SJCRH30 (cell line): ENCODE measurements around the gene KCNN2. TPM values are rescaled to one million over a fixed set of nuclear protein-coding genes. Genes with fewer than 3 reads are reported as not detected.
"Not testable (repeated sequence)": the region's sequence is repeated elsewhere in the genome, so short reads cannot be mapped to it uniquely, and the experiment has no call there.

Source experiments
- DNase-seq, 2 experiments: peaks; one replicate each; pipeline ENCODE4 v3.0.0-alpha.2; 2015 to 2020
- H3K27ac ChIP-seq: fragments of 250-450 bp; sonication (Bioruptor Pico); 2 replicates; pipeline ENCODE4 v1.5.1; 2020; ENCODE audit warnings: mild to moderate bottlenecking, moderate library complexity
- H3K27me3 ChIP-seq: fragments of 250-450 bp; sonication (Bioruptor Pico); 2 replicates; pipeline ENCODE4 v1.5.1; 2020; ENCODE audit warnings: mild to moderate bottlenecking, moderate library complexity
- H3K36me3 ChIP-seq: fragments of 250-450 bp; sonication (Bioruptor Pico); 2 replicates; pipeline ENCODE4 v1.5.1; 2020; ENCODE audit warnings: mild to moderate bottlenecking, moderate library complexity
- H3K4me1 ChIP-seq: fragments of 250-450 bp; sonication (Bioruptor Pico); 2 replicates; pipeline ENCODE4 v1.5.1; 2020; ENCODE audit warnings: mild to moderate bottlenecking, moderate library complexity
- H3K4me3 ChIP-seq: fragments of 250-450 bp; sonication (Bioruptor Pico); 2 replicates; pipeline ENCODE4 v1.5.1; 2020; ENCODE audit warnings: mild to moderate bottlenecking, moderate library complexity
- H3K9me3 ChIP-seq: fragments of 250-450 bp; sonication (Bioruptor Pico); replicated peaks from 2 replicates; pipeline ENCODE4 v1.5.1; 2020; ENCODE audit warnings: mild to moderate bottlenecking, moderate library complexity
- total RNA-seq: library from RNA; depleted of rRNA; stranded (reverse); fragments of >200 nt; shearing (Covaris generic); gene quantifications from 2 replicates; pipeline ENCODE4 v1.2.3, GENCODE V29; 2014

The KCNN2 gene
- total RNA-seq, 1 experiment from 2014 or later, result not detected

DNA sequence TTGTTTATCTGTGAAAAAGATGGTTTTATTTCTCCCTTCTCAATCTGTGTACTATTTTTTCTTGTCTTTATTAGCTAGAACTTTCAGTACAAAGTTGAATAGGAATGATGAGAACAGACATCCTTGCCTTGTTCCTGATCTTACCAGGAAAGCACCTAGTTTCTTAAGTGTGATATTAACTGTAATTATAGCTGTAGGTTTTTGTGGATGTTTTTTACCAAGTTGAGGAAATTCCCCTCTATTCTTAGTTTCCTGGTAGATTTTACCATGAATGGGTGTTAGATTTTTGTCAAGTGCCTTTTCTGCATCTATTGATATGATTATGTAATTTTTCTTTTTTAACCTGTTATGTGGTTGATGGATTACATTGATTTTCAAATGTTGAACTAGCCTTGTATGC is 68.7 kb downstream of the KCNN2 start:
- Histone ChIP-seq H3K4me1 (no peaks in the 10 kb centered on the region), H3K27me3 (no peaks in the 10 kb centered on the region), H3K36me3 (no peaks in the 10 kb centered on the region), H3K27ac (no peak overlapping the region), H3K9me3 (no peaks in the 10 kb centered on the region), H3K4me3 (no peak overlapping the region)
- no peak for DNase-seq

DNA sequence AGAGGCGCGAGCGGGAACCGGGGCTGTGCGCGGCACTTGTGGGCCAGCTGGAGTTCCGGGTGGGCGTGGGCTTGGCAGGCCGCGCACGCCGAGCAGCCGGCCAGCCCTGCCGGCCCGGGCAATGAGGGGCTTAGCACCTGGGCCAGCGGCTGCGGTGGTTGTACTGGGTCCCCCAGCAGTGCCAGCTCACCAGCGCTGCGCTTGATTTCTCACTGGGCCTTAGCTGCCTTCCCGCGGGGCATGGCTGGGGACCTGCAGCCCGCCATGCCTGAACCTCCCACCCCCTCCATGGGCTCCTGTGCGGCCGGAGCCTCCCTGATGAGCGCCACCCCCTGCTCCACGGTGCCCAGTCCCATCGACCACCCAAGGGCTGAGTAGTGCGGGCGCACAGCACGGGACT is 70.8 kb downstream of the KCNN2 start:
- not testable (repeated sequence) for H3K36me3 ChIP-seq, DNase-seq, H3K9me3 ChIP-seq, H3K27ac ChIP-seq, H3K4me3 ChIP-seq, H3K27me3 ChIP-seq, H3K4me1 ChIP-seq

DNA sequence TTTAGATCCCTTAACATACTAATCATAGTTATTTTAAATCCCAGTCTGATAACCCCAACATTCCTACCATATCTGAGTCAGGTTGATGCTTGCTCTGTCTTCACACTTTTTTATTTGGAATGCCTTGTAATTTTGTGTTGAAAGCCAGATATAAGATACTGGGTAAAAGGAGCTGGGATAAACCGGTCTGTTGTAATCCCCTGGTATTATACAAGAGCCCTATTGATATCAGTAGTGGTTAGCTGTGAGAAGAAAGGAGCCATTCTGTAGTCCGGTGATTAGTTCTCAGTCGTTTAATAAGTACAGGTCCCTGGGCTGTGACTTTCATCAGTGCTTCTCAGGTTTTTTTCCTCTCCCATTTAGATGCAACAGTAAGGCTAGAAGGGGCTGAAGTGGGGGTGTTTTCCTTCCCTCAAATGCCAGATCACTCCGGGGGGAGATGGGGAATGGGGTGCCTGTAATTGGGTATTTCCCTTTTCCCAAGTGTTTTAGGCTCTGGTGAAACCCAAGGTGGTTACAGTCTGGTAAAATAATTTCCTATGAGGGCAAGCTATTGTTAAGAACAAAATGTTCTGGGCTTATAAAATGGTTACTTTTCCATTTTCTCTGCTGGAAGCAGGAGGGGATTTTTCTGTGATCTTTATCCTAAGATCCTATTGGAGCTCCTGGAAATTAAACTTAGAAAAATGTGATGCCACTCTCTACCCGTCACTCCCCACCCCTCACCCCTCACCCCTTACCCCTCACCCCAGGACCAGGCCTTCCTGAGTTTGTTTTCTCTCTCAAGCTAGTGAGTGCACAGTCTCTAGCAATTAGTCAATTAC is 72.7 kb downstream of the KCNN2 start:
- H3K9me3 ChIP-seq, result no peaks in the 10 kb centered on the region

DNA sequence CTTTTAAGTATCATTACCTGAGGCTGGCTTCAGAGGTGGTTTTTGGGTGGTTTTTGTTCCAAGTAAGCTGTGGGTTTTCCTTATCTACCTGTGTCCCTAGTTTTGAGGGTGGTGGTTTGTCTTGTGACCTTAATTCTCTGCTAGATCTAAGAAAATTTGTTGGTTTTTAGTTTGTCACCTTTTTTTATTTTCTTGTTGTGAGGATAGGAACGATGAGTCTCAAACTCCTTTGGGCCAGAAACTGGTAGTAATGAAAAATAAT is 73.3 kb downstream of the KCNN2 start:
- DNase-seq, result no peak
- no peaks in the 10 kb centered on the region for H3K27me3 ChIP-seq
- H3K27ac ChIP-seq, result no peak overlapping the region
- no peaks in the 10 kb centered on the region for H3K36me3 ChIP-seq
- no peaks in the 10 kb centered on the region for H3K9me3 ChIP-seq
- peaks cover 7% of the 10 kb centered on the region; the same call in 1 of the 2 replicates for H3K4me1 ChIP-seq
- no peak overlapping the region for H3K4me3 ChIP-seq

More for the DNA sequence above, 72.7 kb downstream of the KCNN2 start:
- Histone ChIP-seq H3K4me1 (peaks cover 7% of the 10 kb centered on the region; the same call in 1 of the 2 replicates), H3K27ac (no peak overlapping the region), H3K4me3 (no peak overlapping the region), H3K27me3 (no peaks in the 10 kb centered on the region), H3K36me3 (no peaks in the 10 kb centered on the region)
- DNase-seq, result peak in 1 of 2 experiments; percentile 17

DNA sequence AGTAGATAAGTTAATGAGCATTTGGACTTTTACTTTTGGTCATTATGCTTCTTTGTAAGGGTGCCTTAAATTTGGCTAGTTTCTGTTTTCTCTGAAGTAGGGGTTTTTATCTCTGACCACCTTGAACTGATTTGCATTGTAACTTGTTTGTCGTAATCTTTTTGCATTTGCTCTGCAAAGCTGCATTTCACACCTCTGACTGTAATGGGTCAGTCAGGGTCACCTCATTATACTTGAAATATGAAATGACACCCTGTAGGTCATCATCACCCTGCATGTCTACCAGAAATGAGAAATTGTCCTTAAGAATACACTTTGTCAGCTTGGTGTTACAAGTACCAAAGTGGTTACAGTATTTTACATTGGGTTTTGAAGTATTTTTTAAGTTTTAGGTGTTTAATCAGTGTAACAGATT is 74.0 kb downstream of the KCNN2 start:
- Histone ChIP-seq H3K36me3 (no peaks in the 10 kb centered on the region), H3K27me3 (no peaks in the 10 kb centered on the region), H3K27ac (no peak overlapping the region), H3K9me3 (no peaks in the 10 kb centered on the region), H3K4me1 (peaks cover 7% of the 10 kb centered on the region; the same call in 1 of the 2 replicates), H3K4me3 (no peak overlapping the region)
- no peak for DNase-seq

DNA sequence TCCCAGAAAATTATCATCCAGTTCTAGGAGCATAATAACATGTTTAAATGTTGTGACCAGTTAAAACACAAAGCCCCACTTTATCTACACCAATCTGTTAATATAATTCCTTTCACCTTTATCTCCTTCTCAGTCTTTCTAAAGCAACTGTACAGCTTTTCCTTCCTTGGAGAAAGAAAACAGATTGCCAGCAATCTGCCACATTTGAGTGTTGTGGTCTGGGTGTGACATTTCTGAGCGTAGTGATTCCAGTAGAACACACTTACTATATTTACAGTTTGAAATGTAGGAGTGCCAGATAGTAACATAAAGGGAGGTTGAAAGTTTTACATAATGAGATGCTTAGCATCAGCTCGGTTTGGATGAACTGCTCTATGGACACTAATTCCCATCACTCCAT is 76.1 kb downstream of the KCNN2 start:
- DNase-seq, result no peak
- no peak overlapping the region for H3K4me3 ChIP-seq

DNA sequence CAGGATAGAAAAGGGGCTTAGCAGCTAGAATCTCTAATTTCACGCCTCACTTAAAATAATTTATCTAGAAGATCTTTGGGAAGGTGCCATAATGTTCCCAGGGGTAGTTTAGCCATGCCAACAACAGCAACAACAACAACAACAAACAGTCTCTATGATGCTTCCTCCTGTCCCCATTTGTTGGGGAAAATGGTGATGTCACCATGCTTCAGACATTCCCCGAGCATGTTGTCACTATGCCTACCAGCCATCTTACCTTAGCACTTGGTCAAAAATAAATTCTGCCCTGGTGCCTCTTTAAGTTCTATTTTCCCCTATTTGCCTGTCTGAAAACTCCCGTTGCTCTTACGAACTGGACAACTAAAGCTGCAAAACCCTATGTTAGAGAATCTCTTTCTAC is 76.6 kb downstream of the KCNN2 start:
- no peak overlapping the region for H3K4me3 ChIP-seq
- H3K27me3 ChIP-seq, result no peaks in the 10 kb centered on the region
- H3K4me1 ChIP-seq, result peaks cover 7% of the 10 kb centered on the region; the same call in 1 of the 2 replicates
- no peak overlapping the region for H3K27ac ChIP-seq
- DNase-seq, result peak in 1 of 2 experiments; percentile 2
- H3K9me3 ChIP-seq, result no peaks in the 10 kb centered on the region
- no peaks in the 10 kb centered on the region for H3K36me3 ChIP-seq

More for the DNA sequence above, 76.1 kb downstream of the KCNN2 start:
- no peaks in the 10 kb centered on the region for H3K36me3 ChIP-seq
- H3K27ac ChIP-seq, result no peak overlapping the region
- H3K27me3 ChIP-seq, result no peaks in the 10 kb centered on the region
- no peaks in the 10 kb centered on the region for H3K9me3 ChIP-seq
- peaks cover 7% of the 10 kb centered on the region; the same call in 1 of the 2 replicates for H3K4me1 ChIP-seq

DNA sequence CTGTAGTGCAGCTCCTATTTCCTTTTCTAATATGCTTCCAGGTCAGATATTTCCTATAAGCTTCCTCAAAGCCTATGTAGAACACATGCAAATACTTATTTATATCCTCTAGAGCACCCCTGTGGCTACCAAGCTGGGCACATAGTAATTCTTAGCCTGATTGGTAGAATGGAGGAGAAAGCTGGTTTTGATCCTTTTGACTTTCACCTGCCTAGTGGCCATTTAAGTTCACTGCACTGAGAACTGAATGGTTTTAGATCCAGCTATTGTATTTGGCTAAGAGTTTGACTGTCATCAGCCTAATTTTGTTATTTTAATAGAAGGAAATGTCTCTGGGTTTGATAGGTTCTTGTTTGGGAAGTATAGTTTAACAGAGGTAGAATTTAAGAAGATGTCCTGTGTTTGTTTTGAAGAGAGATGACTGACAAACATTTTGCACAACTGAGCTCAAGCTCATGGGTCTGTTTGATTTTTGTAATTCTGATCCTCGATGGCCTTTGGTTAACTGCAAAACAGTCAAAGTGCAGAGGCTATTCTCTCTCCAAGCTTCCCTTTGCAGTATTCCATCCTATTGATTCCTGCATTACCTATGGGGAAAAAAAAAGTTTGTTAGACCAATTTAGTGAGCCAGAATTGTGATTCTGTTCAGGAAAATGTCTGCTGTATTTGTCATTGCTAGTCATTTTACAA is 85.4 kb downstream of the KCNN2 start:
- no peak for DNase-seq
- H3K36me3 ChIP-seq, result no peaks in the 10 kb centered on the region
- H3K27me3 ChIP-seq, result peaks cover 3% of the 10 kb centered on the region; the same call in 1 of the 2 replicates
- H3K9me3 ChIP-seq, result no peaks in the 10 kb centered on the region
- no peaks in the 10 kb centered on the region for H3K4me1 ChIP-seq
- no peak overlapping the region for H3K27ac ChIP-seq
- H3K4me3 ChIP-seq, result no peak overlapping the region

DNA sequence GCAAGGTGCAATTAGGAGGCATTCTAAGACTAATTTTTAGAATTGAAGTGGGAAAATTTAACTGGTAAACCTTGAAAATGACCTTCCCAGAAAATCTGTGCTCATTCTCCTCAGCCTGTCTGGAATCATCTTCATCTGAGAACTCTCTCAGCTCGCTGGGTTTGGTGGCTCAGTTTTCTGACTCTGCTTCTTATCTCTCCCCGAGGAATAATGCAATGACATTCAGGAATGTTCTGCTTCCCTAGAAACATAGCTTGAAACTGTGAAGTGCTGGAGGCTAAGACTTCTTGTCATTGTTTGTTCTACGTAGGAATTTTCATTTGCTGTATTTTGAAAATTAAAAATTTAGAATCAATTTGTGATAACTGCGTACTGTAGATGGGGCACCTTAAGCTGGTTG is 86.6 kb downstream of the KCNN2 start:
- Histone ChIP-seq H3K27me3 (peaks cover 3% of the 10 kb centered on the region; the same call in 1 of the 2 replicates), H3K4me3 (no peak overlapping the region), H3K36me3 (no peaks in the 10 kb centered on the region), H3K27ac (no peak overlapping the region), H3K4me1 (no peaks in the 10 kb centered on the region), H3K9me3 (no peaks in the 10 kb centered on the region)
- DNase-seq, result no peak

DNA sequence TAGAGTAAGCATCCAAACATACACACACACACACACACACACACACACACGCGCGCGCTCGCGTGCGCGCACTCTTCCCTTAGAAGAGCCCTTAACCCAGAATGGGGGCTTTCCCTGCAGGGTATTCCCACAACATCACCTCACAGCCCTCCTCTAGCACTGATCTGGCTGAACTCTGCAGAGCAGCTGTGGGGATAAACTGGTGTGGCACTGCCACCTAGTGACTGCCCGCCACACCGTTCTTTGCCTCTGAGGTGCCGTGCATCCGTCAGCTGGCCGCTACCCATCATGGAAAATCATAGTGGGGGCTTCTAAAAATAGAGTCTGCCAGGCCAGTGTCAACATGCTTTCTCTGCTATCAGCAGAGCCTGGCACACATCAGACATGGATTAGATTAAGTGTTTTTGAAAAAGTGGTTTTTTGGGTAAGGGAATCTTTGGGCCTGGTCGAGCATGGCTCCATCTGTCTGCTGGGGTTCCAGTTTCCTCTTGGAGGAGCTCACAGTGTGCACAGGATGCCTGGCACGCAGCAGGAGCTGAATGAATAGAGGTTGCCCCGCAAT is 88.1 kb downstream of the KCNN2 start:
- Histone ChIP-seq H3K36me3 (no peaks in the 10 kb centered on the region), H3K4me1 (no peaks in the 10 kb centered on the region), H3K27me3 (peaks cover 3% of the 10 kb centered on the region; the same call in 1 of the 2 replicates), H3K4me3 (no peak overlapping the region), H3K9me3 (no peaks in the 10 kb centered on the region), H3K27ac (no peak overlapping the region)
- peak; percentile 58 to 79 for DNase-seq

DNA sequence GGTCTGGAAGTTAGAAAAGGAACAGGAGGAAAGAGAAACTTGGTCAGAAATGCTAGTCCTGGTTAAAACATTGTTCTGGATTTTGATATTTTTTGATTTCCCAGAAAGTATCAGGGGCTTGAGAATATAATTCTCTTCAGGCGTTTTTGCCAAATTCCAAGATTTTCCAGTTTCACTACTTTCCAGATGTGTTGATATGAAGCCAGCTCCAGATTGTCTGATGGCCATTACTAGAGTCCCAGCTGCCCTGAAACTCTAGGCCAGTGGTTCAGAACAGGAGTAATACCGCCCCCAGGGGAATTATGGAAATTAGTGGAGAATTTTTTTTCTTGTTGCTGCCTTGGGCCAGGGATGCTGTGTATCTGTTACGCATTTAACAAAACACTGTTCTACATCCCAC is 88.6 kb downstream of the KCNN2 start:
- DNase-seq, result peak; percentile 27 to 73
- Histone ChIP-seq H3K4me1 (no peaks in the 10 kb centered on the region), H3K27me3 (peaks cover 3% of the 10 kb centered on the region; the same call in 1 of the 2 replicates), H3K36me3 (no peaks in the 10 kb centered on the region), H3K27ac (no peak overlapping the region), H3K4me3 (no peak overlapping the region), H3K9me3 (no peaks in the 10 kb centered on the region)

DNA sequence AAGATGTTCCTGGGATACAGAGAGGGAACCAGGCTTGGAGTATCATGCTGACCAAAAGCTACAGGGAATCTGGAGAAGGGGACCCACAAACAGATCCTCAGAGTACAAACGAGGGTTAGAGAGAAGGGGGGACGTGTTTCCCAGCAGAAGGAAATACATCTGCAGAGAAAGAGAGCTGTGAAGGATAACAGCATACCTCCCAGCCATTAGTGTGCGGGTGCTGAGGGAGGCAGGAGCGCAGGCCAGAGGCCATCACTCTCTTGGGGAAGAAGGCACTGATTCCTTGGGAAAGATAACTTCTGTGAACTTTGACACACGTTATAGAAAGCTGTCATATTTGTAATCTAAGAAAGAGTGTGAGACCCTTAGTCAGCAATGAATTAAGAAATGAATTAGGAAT is 96.9 kb downstream of the KCNN2 start:
- H3K4me1 ChIP-seq, result no peaks in the 10 kb centered on the region
- no peak overlapping the region for H3K27ac ChIP-seq
- no peaks in the 10 kb centered on the region for H3K36me3 ChIP-seq
- no peak overlapping the region for H3K4me3 ChIP-seq
- H3K27me3 ChIP-seq, result no peaks in the 10 kb centered on the region
- DNase-seq, result no peak
- no peaks in the 10 kb centered on the region for H3K9me3 ChIP-seq

DNA sequence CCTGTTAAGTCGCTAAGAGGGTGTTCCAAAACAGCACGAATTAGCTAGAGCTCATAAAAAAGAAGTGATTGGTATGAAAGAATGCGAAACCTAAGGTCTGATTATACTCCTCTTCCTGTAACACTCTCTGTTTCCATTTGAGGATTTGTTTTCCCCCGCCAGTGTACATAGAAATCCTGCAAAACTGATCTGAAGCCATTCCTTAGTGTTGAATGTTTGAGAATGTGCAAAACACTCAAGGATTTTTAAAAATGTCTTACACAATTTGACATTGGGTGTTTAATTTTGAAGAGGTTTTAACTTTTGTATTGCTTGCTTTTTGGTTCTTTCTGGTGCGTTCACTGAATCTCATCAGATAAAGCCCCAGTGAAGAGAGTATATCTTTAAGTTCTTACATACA is 105.3 kb downstream of the KCNN2 start:
- Histone ChIP-seq H3K27ac (no peak overlapping the region), H3K36me3 (no peaks in the 10 kb centered on the region), H3K27me3 (no peaks in the 10 kb centered on the region), H3K9me3 (0 out of 2 replicates have a peak, but pooled peaks cover 4% of the 10 kb centered on the region), H3K4me1 (no peaks in the 10 kb centered on the region), H3K4me3 (no peak overlapping the region)
- DNase-seq, result no peak

DNA sequence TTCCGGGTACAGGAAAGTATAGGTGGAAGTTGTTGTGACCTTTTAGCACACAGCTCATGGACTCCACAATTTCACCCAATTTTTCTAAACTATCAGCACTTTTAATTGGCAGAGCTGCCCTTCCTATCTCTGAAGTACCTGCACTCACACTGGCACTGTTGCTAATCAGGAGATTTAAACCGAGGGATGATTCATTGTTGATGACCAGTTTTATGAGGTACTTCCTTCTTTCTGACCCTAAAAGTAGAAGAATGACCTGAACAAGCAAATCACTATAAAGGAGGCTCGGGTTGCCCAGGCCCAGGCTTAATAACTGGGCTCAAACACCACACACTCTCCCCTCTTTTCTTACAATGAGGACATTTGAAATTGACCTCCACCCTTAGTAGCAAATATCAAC is 105.9 kb downstream of the KCNN2 start:
- Histone ChIP-seq H3K4me1 (no peaks in the 10 kb centered on the region), H3K27me3 (no peaks in the 10 kb centered on the region), H3K27ac (no peak overlapping the region), H3K4me3 (no peak overlapping the region), H3K9me3 (0 out of 2 replicates have a peak, but pooled peaks cover 4% of the 10 kb centered on the region), H3K36me3 (no peaks in the 10 kb centered on the region)
- no peak for DNase-seq

DNA sequence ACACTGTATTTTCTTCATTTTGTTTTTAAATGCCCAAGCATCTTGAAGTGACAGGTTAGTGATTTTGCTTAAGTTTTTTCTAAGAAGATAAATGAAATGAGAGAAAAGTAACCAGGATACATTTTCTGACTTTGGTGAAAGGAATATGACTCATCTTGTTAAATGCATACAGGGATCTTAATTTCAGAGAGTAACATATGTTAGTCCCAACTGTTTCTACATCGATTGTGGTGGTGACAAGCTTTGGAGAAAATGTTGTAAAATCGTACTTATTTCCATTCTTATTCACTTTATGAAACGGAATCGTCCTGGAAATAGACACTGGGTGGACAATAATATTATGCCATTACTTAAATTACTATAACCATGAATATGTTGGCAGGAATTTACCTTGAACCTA is 107.5 kb downstream of the KCNN2 start:
- Histone ChIP-seq H3K36me3 (no peaks in the 10 kb centered on the region), H3K4me3 (no peak overlapping the region), H3K9me3 (0 out of 2 replicates have a peak, but pooled peaks cover 4% of the 10 kb centered on the region), H3K27me3 (no peaks in the 10 kb centered on the region), H3K27ac (no peak overlapping the region), H3K4me1 (no peaks in the 10 kb centered on the region)
- no peak for DNase-seq
